Stimulated activated CD4-positive, alpha-beta T cell treated with anti-CD3 and anti-CD28 coated beads, TNF-alpha, amount 100 ng/mL, for 48 hours (primary cell): Measurements from ENCODE around the gene PQBP1.
"Not testable (repeated sequence)": the region's sequence is repeated elsewhere in the genome, so short reads cannot be mapped to it uniquely, and the experiment has no call there.

ENCODE experiments used
- DNase-seq, 3 donors: peaks; one replicate each; pipeline ENCODE4 v3.0.0-alpha.2; 2020; ENCODE audit warnings: low read depth in 3 of 3

The PQBP1 gene

GRCh38 chrX:48897625-48898306 lies at the start of gene PQBP1, which contains the start of gene TIMM17B:
Gene PQBP1, plus strand, starts transcription at chrX:48897930. Its CDS starts 580 bp downstream, at chrX:48898510.
Gene TIMM17B, minus strand, starts transcription at chrX:48897768. Its CDS starts 19 bp downstream, at chrX:48897749.
- DNase-seq = peak; percentile 71 to 79 (median 78)

GRCh38 chrX:48848847-48849246 lies 48.9 kb upstream of the PQBP1 start:
- no peak for DNase-seq

GRCh38 chrX:48852857-48853256 lies 44.9 kb upstream of the PQBP1 start:
- no peak for DNase-seq

- DNase-seq = not testable (repeated sequence)
These were observed 44.2 kb upstream of the PQBP1 start for GRCh38 chrX:48853494-48853893.

- DNase-seq = not testable (repeated sequence)
These were observed 43.5 kb upstream of the PQBP1 start for GRCh38 chrX:48854121-48854804.

- DNase-seq = no peak
These were observed 42.8 kb upstream of the PQBP1 start for GRCh38 chrX:48854898-48855297.

GRCh38 chrX:48864210-48864609 lies 33.5 kb upstream of the PQBP1 start:
- no peak for DNase-seq

- not testable (repeated sequence) for DNase-seq
These were observed 25.7 kb upstream of the PQBP1 start for GRCh38 chrX:48872017-48872416.

GRCh38 chrX:48876944-48877343 lies 20.8 kb upstream of the PQBP1 start:
- not testable (repeated sequence) for DNase-seq

- no peak for DNase-seq
These were observed 14.0 kb upstream of the PQBP1 start for GRCh38 chrX:48883729-48884128.

GRCh38 chrX:48886586-48886985 lies 11.1 kb upstream of the PQBP1 start:
- not testable (repeated sequence) for DNase-seq

- DNase-seq = no peak
These were observed 7.3 kb upstream of the PQBP1 start for GRCh38 chrX:48890296-48890925.

GRCh38 chrX:48890934-48891401 lies 6.8 kb upstream of the PQBP1 start:
- DNase-seq = no peak

GRCh38 chrX:48891402-48892288 lies 6.1 kb upstream of the PQBP1 start:
- peak; percentile 48 to 63 (median 62) for DNase-seq

- DNase-seq = no peak
These were observed 4.8 kb upstream of the PQBP1 start for GRCh38 chrX:48892896-48893295.

- no peak for DNase-seq
These were observed 4.0 kb upstream of the PQBP1 start for GRCh38 chrX:48893556-48894348.

- DNase-seq = no peak
These were observed 2.8 kb upstream of the PQBP1 start for GRCh38 chrX:48894891-48895290.

- no peak for DNase-seq
These were observed 1.1 kb upstream of the PQBP1 start for GRCh38 chrX:48896611-48897011.

- no peak for DNase-seq
These were observed 539 bp upstream of the PQBP1 start for GRCh38 chrX:48897157-48897624.

- DNase-seq = no peak
These were observed 1.3 kb downstream of the PQBP1 start for GRCh38 chrX:48899078-48899410.

- no peak for DNase-seq
These were observed 3.3 kb downstream of the PQBP1 start for GRCh38 chrX:48901069-48901468.
